H9 (cell line): ENCODE data around the gene GNAI1. TPM values are rescaled to one million over a fixed set of nuclear protein-coding genes. Genes with fewer than 3 reads are reported as not detected.

Source experiments
- DNase-seq: peaks from one replicate; pipeline ENCODE4 v3.0.0-alpha.2; 2017
- H2AFZ ChIP-seq: one replicate; pipeline ENCODE4 v1.6.1; 2013; ENCODE audit warnings: mild to moderate bottlenecking, low read length, control low read depth, moderate library complexity
- H2AK5ac ChIP-seq: 2 replicates; pipeline ENCODE4 v1.6.1; 2013; ENCODE audit warnings: low read length, control low read depth, mixed read lengths; ENCODE audit not compliant: insufficient read length
- H2BK120ac ChIP-seq: one replicate; pipeline ENCODE4 v1.6.1; 2013; ENCODE audit warnings: low read depth, mild to moderate bottlenecking, low read length, control low read depth, inconsistent platforms; ENCODE audit not compliant: poor library complexity, severe bottlenecking
- H2BK12ac ChIP-seq: 2 replicates; pipeline ENCODE4 v1.6.1; 2013; ENCODE audit warnings: low read length, control low read depth, mixed read lengths, low read depth; ENCODE audit not compliant: insufficient read length
- H2BK15ac ChIP-seq: 2 replicates; pipeline ENCODE4 v1.6.1; 2013; ENCODE audit warnings: low read depth, low read length, control low read depth
- H2BK20ac ChIP-seq: one replicate; pipeline ENCODE4 v1.6.1; 2013; ENCODE audit warnings: low read depth, mild to moderate bottlenecking, low read length, control low read depth, inconsistent platforms; ENCODE audit not compliant: poor library complexity, severe bottlenecking
- H2BK5ac ChIP-seq: 2 replicates; pipeline ENCODE4 v1.6.1; 2013; ENCODE audit warnings: low read length, control low read depth, mixed read lengths; ENCODE audit not compliant: insufficient read length
- H3K14ac ChIP-seq: 2 replicates; pipeline ENCODE4 v1.6.1; 2013; ENCODE audit warnings: low read length, control low read depth; ENCODE audit not compliant: insufficient read depth
- H3K18ac ChIP-seq: 2 replicates; pipeline ENCODE4 v1.6.1; 2013; ENCODE audit warnings: low read depth, mild to moderate bottlenecking, mixed read lengths, low read length, control low read depth; ENCODE audit not compliant: insufficient read length
- H3K23ac ChIP-seq: 2 replicates; pipeline ENCODE4 v1.6.1; 2013; ENCODE audit warnings: low read length, control low read depth, mixed read lengths, low read depth; ENCODE audit not compliant: insufficient read length
- H3K23me2 ChIP-seq: 2 replicates; pipeline ENCODE4 v1.6.1; 2013; ENCODE audit warnings: low read depth, mild to moderate bottlenecking, mixed read lengths, low read length, control low read depth; ENCODE audit not compliant: insufficient read length, poor library complexity, severe bottlenecking
- H3K27ac ChIP-seq: 2 replicates; pipeline ENCODE4 v1.5.1; 2013; ENCODE audit warnings: low read length, control low read depth, mixed read lengths, low read depth; ENCODE audit not compliant: insufficient read length
- H3K27me3 ChIP-seq: 2 replicates; pipeline ENCODE4 v1.6.1; 2013; ENCODE audit warnings: low read length, control low read depth, inconsistent platforms; ENCODE audit not compliant: insufficient read depth
- H3K4ac ChIP-seq: 2 replicates; pipeline ENCODE4 v1.6.1; 2013; ENCODE audit warnings: low read depth, mild to moderate bottlenecking, control low read depth, inconsistent platforms, low read length, moderate library complexity
- H3K4me1 ChIP-seq: 2 replicates; pipeline ENCODE4 v1.6.1; 2013; ENCODE audit warnings: low read length, control low read depth, inconsistent platforms; ENCODE audit not compliant: insufficient read depth
- H3K4me2 ChIP-seq: 2 replicates; pipeline ENCODE4 v1.6.1; 2013; ENCODE audit warnings: low read length, control low read depth, mixed read lengths; ENCODE audit not compliant: insufficient read length, insufficient read depth
- H3K56ac ChIP-seq: 2 replicates; pipeline ENCODE4 v1.6.1; 2013; ENCODE audit warnings: low read depth, mild to moderate bottlenecking, mixed read lengths, low read length, control low read depth; ENCODE audit not compliant: insufficient read length
- H3K79me1 ChIP-seq: 2 replicates; pipeline ENCODE4 v1.6.1; 2013; ENCODE audit warnings: low read depth, mild to moderate bottlenecking, moderate library complexity, low read length, control low read depth, inconsistent platforms; ENCODE audit not compliant: insufficient read depth, poor library complexity, severe bottlenecking
- H3K79me2 ChIP-seq: 2 replicates; pipeline ENCODE4 v1.6.1; 2013; ENCODE audit warnings: low read length, control low read depth, inconsistent platforms; ENCODE audit not compliant: insufficient read depth
- H3K9ac ChIP-seq: 2 replicates; pipeline ENCODE4 v1.6.1; 2013; ENCODE audit warnings: low read length, control low read depth, mixed read lengths; ENCODE audit not compliant: insufficient read length; ENCODE audit errors: extremely low read depth
- H3K9me3 ChIP-seq: one replicate; pipeline ENCODE4 v1.6.1; 2013; ENCODE audit warnings: low read depth, low read length, inconsistent platforms; ENCODE audit not compliant: control insufficient read depth
- H3T11ph ChIP-seq: one replicate; pipeline ENCODE4 v1.6.1; 2013; ENCODE audit warnings: mild to moderate bottlenecking, low read length, control low read depth, inconsistent platforms
- H4K20me1 ChIP-seq: one replicate; pipeline ENCODE4 v1.6.1; 2013; ENCODE audit not compliant: control insufficient read depth, insufficient read length, insufficient read depth
- H4K5ac ChIP-seq: 2 replicates; pipeline ENCODE4 v1.6.1; 2013; ENCODE audit warnings: low read depth, mild to moderate bottlenecking, mixed read lengths, low read length, control low read depth; ENCODE audit not compliant: insufficient read length
- H4K8ac ChIP-seq: replicated peaks from 2 replicates; pipeline ENCODE4 v1.6.1; 2013; ENCODE audit warnings: low read length, control low read depth, mixed read lengths, low read depth; ENCODE audit not compliant: insufficient read length
- H4K91ac ChIP-seq: 2 replicates; pipeline ENCODE4 v1.6.1; 2013; ENCODE audit warnings: low read depth, mild to moderate bottlenecking, moderate library complexity, mixed read lengths, low read length, control low read depth; ENCODE audit not compliant: insufficient read length
- H3K27ac Mint-ChIP-seq, 3 experiments: 2 replicates in 2 of 3; 3 replicates in 1 of 3; pipeline ENCODE4 v1.8.0; 2020 to 2021; ENCODE audit warnings: mixed read lengths in 3 of 3, mild to moderate bottlenecking in 1 of 3, moderate library complexity in 1 of 3
- H3K27me3 Mint-ChIP-seq: 2 replicates; pipeline ENCODE4 v1.8.0; 2021; ENCODE audit warnings: low read depth, mild to moderate bottlenecking, moderate library complexity, mixed read lengths
- H3K36me3 Mint-ChIP-seq, 3 experiments: 2 replicates in 2 of 3; 3 replicates in 1 of 3; pipeline ENCODE4 v1.8.0; 2020 to 2021; ENCODE audit warnings: low read depth in 3 of 3, mixed read lengths in 3 of 3; ENCODE audit not compliant: insufficient read depth in 1 of 3
- H3K4me1 Mint-ChIP-seq, 2 experiments: 2 replicates each; pipeline ENCODE4 v1.8.0; 2020; ENCODE audit warnings: mixed read lengths in 2 of 2
- H3K4me3 Mint-ChIP-seq, 2 experiments: 2 replicates in 1 of 2; 3 replicates in 1 of 2; pipeline ENCODE4 v1.8.0; 2020 to 2021; ENCODE audit warnings: mild to moderate bottlenecking in 2 of 2, mixed read lengths in 2 of 2, moderate library complexity in 1 of 2
- H3K9me3 Mint-ChIP-seq, 2 experiments: 2 replicates in 1 of 2; 3 replicates in 1 of 2; pipeline ENCODE4 v1.8.0; 2020; ENCODE audit warnings: mild to moderate bottlenecking in 2 of 2, mixed read lengths in 2 of 2, moderate library complexity in 1 of 2
- CTCF ChIP-seq: fragments of 200-600 bp; sonication (generic); conservative IDR thresholded peaks from 3 replicates; pipeline ENCODE4 v1.8.0; 2021; ENCODE audit warnings: antibody characterized with exemption, mild to moderate bottlenecking
- WGBS: extraction: QIAGEN DNeasy Blood & Tissue Kit; methylation state at CpG from one replicate; pipeline ENCODE4 v1.1.7; 2013; ENCODE audit warnings: missing lambda C conversion rate, low lambda C conversion rate, mixed read lengths; ENCODE audit not compliant: insufficient read length; ENCODE audit errors: extremely low coverage; 5-methylcytosine and 5-hydroxymethylcytosine counted together
- total RNA-seq: library from RNA; stranded (reverse); gene quantifications from 2 replicates; pipeline ENCODE4 v1.2.1, GENCODE V29; 2021

GNAI1 gene
- total RNA-seq, 1 experiment from 2014 or later, result 14.1 TPM

- Histone ChIP-seq H3K9me3 (no peaks in the 10 kb centered on the region), H4K8ac (no peak overlapping the region), H3K18ac (no peak overlapping the region), H3K23ac (no peak overlapping the region), H2BK12ac (no peak overlapping the region), H4K5ac (no peak overlapping the region), H2AFZ (no peak overlapping the region), H3K9ac (no peak overlapping the region), H3K4me2 (no peak overlapping the region), H3K27ac (no peak overlapping the region), H2BK20ac (no peak overlapping the region), H4K20me1 (no peaks in the 10 kb centered on the region), H2BK15ac (no peak overlapping the region), H2BK5ac (no peak overlapping the region), H3K79me1 (no peaks in the 10 kb centered on the region), H4K91ac (no peak overlapping the region), H3K79me2 (no peaks in the 10 kb centered on the region), H3K4me1 (peaks cover 2% of the 10 kb centered on the region; the same call in 1 of the 2 replicates), H3K4ac (no peak overlapping the region), H2AK5ac (no peak overlapping the region), H3K23me2 (no peaks in the 10 kb centered on the region), H3K27me3 (no peaks in the 10 kb centered on the region), H3T11ph (no peak overlapping the region), H3K14ac (no peak overlapping the region), H3K56ac (no peak overlapping the region), H2BK120ac (no peak overlapping the region)
- no peak overlapping the region for H3K4me3 Mint-ChIP-seq
- H3K27me3 Mint-ChIP-seq, result no peaks in the 10 kb centered on the region
- peaks cover 2 to 3% (median 2%) of the 10 kb centered on the region in 3 experiments; a peak in 2 of 7 replicates for H3K36me3 Mint-ChIP-seq
- WGBS, result no CpG with 5 or more reads among the region's 1 CpG
- H3K27ac Mint-ChIP-seq, result no peak overlapping the region
- DNase-seq, result no peak
- no peaks in the 10 kb centered on the region for H3K9me3 Mint-ChIP-seq
- H3K4me1 Mint-ChIP-seq, result peaks cover 12 to 19% of the 10 kb centered on the region in 2 experiments
- no peak for TF ChIP-seq CTCF
Observed at GRCh38 chr7:80224415-80224814, 89.8 kb downstream of the GNAI1 start.
